ENCODE measurements around the gene SELE. TPM values are rescaled to one million over a fixed set of nuclear protein-coding genes. Genes with fewer than 3 reads are reported as not detected.
"Not testable (repeated sequence)": the region's sequence is repeated elsewhere in the genome, so short reads cannot be mapped to it uniquely, and the experiment has no call there.

Gene SELE
- total RNA-seq, 2 experiments from 2014 or later: not detected

DNA sequence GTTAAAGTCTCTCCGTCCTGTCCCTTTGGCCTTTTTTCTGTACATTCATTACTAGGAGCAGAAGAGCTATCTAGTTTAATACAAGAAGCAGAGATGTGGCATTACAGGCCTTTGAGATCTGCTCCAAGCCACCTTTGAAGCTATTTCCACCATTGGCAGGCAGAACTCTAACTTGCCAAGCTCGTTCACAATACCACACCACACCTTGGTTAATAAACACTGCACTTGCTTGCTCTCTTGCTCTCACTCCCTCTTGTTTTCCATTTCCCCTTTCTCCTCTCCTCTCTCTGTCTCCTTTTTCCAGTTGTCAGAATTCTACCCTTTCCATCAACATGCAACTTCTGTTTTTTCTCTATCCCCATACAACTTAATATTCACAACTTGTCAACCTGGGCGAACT lies 7.0 kb downstream of the SELE start:
- Mint-ChIP-seq H3K27me3 (peaks cover 5% of the 10 kb centered on the region), H3K4me3 (no peak overlapping the region), H3K27ac (no peak overlapping the region), H3K36me3 (ENCODE audit: low read depth) (no peaks in the 10 kb centered on the region), H3K4me1 (ENCODE audit: low read depth) (no peaks in the 10 kb centered on the region), H3K9me3 (no peaks in the 10 kb centered on the region)
- CTCF ChIA-PET: interaction anchor here (2.7 kb wide), 1 partner anchor 15 kb away, joined by 10 read pairs; no protein-coding TSS in a partner anchor
- DNase-seq (no peak), ATAC-seq (no peak)
- intact Hi-C loops (cut with micrococcal nuclease): no loop called here
- POLR2A ChIA-PET: no interaction called here
- TF ChIP-seq, protein P1, sequence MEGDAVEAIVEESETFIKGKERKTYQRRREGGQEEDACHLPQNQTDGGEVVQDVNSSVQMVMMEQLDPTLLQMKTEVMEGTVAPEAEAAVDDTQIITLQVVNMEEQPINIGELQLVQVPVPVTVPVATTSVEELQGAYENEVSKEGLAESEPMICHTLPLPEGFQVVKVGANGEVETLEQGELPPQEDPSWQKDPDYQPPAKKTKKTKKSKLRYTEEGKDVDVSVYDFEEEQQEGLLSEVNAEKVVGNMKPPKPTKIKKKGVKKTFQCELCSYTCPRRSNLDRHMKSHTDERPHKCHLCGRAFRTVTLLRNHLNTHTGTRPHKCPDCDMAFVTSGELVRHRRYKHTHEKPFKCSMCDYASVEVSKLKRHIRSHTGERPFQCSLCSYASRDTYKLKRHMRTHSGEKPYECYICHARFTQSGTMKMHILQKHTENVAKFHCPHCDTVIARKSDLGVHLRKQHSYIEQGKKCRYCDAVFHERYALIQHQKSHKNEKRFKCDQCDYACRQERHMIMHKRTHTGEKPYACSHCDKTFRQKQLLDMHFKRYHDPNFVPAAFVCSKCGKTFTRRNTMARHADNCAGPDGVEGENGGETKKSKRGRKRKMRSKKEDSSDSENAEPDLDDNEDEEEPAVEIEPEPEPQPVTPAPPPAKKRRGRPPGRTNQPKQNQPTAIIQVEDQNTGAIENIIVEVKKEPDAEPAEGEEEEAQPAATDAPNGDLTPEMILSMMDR (IDR thresholded peaks at IDR 0.05): no peak

GRCh38 chr1:169725930-169726329 lies 7.9 kb downstream of the SELE start:
- H3K27me3 Mint-ChIP-seq: peaks cover 3% of the 10 kb centered on the region
- ChIA-PET POLR2A (no interaction called here), CTCF (interaction anchor here (1.0 to 2.7 kb wide), 2 partner anchors 14 kb away, joined by 4 to 10 read pairs; no protein-coding TSS in a partner anchor)
- no peak overlapping the region for H3K4me3 Mint-ChIP-seq
- DNase-seq (no peak), ATAC-seq (no peak)
- intact Hi-C loops (cut with micrococcal nuclease): no loop called here
- H3K9me3 Mint-ChIP-seq: no peaks in the 10 kb centered on the region
- no peak overlapping the region for H3K27ac Mint-ChIP-seq
- no peaks in the 10 kb centered on the region for H3K36me3 Mint-ChIP-seq (ENCODE audit: low read depth)
- TF ChIP-seq, protein P1 (IDR thresholded peaks at IDR 0.05): no peak
- no peaks in the 10 kb centered on the region for H3K4me1 Mint-ChIP-seq (ENCODE audit: low read depth)

DNA sequence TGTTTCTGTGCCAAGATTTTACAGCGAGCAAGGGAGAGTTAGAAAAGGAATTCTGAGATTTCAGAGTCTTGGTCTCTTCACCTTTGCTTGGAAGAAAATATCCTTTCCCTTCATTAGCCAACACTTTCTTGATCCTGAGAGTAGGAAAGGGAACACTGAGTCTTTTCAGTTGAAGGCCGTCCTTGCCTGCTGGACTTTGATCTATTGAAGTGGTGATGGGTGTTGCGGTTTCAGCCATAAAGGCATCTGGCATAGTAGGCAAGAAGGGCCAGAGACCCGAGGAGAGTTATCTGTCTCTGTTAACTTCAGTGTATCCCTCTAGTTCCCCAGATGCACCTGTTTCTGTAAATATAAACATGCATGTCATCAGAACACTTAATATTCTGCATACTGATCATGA lies 9.7 kb downstream of the SELE start:
- intact Hi-C loops (cut with micrococcal nuclease): no loop called here
- no peak overlapping the region for H3K4me3 Mint-ChIP-seq
- H3K9me3 Mint-ChIP-seq: no peaks in the 10 kb centered on the region
- no peaks in the 10 kb centered on the region for H3K36me3 Mint-ChIP-seq (ENCODE audit: low read depth)
- no peak for DNase-seq
- CTCF ChIA-PET: no interaction called here
- ATAC-seq: no peak
- no peak overlapping the region for H3K27ac Mint-ChIP-seq
- no peaks in the 10 kb centered on the region for H3K4me1 Mint-ChIP-seq (ENCODE audit: low read depth)
- H3K27me3 Mint-ChIP-seq: peaks cover 3% of the 10 kb centered on the region
- POLR2A ChIA-PET: no interaction called here
- TF ChIP-seq, protein P1 (IDR thresholded peaks at IDR 0.05): no peak

DNA sequence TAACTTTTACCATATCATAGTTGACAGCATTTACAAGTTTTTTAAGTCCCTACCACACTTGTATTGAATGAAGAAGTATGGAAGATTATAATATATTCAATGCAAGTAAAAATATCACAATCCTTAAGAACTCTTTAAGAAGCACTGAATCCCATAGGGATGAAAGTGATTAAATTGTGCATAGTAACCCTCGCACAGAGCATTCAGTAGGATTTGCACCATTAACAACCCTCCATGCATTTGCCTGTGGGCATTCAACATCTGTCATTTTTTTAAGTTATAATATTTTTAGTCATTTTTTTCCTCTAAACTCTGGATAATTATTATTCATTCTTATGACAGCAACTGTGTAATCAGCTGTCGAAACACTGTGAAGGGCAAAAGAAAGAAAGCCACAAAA lies 10.1 kb downstream of the SELE start:
- TF ChIP-seq, protein P1 (IDR thresholded peaks at IDR 0.05): no peak
- no peak for ATAC-seq
- no peak overlapping the region for H3K27ac Mint-ChIP-seq
- DNase-seq: no peak
- H3K9me3 Mint-ChIP-seq: no peaks in the 10 kb centered on the region
- H3K36me3 Mint-ChIP-seq (ENCODE audit: low read depth): no peaks in the 10 kb centered on the region
- intact Hi-C loops (cut with micrococcal nuclease): no loop called here
- H3K27me3 Mint-ChIP-seq: peaks cover 5% of the 10 kb centered on the region
- ChIA-PET POLR2A (no interaction called here), CTCF (no interaction called here)
- no peaks in the 10 kb centered on the region for H3K4me1 Mint-ChIP-seq (ENCODE audit: low read depth)
- H3K4me3 Mint-ChIP-seq: no peak overlapping the region

GRCh38 chr1:169722779-169723178 lies 11.1 kb downstream of the SELE start:
- Mint-ChIP-seq H3K9me3 (no peaks in the 10 kb centered on the region), H3K27ac (no peak overlapping the region)
- ATAC-seq: no peak

GRCh38 chr1:169715100-169715499 lies 18.8 kb downstream of the SELE start:
- CTCF ChIA-PET: interaction anchor here (1.2 to 5.1 kb wide), 3 partner anchors 112 to 163 kb away, joined by 6 to 183 read pairs (median 21); partner anchors contain the start of gene F5
- DNase-seq; intact Hi-C loops (cut with micrococcal nuclease); H3K4me1 Mint-ChIP-seq (ENCODE audit: low read depth); H3K4me3 Mint-ChIP-seq; ATAC-seq; H3K27me3 Mint-ChIP-seq; H3K36me3 Mint-ChIP-seq (ENCODE audit: low read depth); POLR2A ChIA-PET; H3K27ac Mint-ChIP-seq: not testable (repeated sequence)
- peaks cover 15% of the 10 kb centered on the region for H3K9me3 Mint-ChIP-seq

More at GRCh38 chr1:169722779-169723178, 11.1 kb downstream of the SELE start:
- TF ChIP-seq, protein P1 (IDR thresholded peaks at IDR 0.05): no peak
- no peak for DNase-seq
- ChIA-PET CTCF (interaction anchor here (1.2 to 3.4 kb wide), 2 partner anchors 10 to 122 kb away, joined by 4 to 19 read pairs; no protein-coding TSS in a partner anchor), POLR2A (no interaction called here)
- peaks cover 6% of the 10 kb centered on the region for H3K27me3 Mint-ChIP-seq
- no peak overlapping the region for H3K4me3 Mint-ChIP-seq
- H3K36me3 Mint-ChIP-seq (ENCODE audit: low read depth): no peaks in the 10 kb centered on the region
- intact Hi-C loops (cut with micrococcal nuclease): no loop called here
- no peaks in the 10 kb centered on the region for H3K4me1 Mint-ChIP-seq (ENCODE audit: low read depth)

DNA sequence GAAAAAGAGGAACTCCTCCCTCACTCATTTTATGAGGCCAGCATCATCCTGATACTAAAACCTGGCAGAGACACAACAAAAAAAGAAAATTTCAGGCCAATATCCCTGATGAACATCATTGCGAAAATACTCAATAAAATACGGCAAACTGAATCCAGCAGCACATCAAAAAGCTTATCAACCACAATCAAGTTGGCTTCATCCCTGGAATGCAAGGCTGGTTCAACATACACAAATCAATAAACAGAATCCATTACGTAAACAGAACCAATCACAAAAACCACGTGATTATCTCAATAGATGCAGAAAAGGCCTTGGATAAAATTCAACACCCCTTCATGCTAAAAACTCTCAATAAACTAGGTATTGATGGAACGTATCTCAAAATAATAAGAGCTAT lies 20.8 kb downstream of the SELE start:
- Mint-ChIP-seq H3K36me3 (ENCODE audit: low read depth) (peaks cover 15% of the 10 kb centered on the region), H3K9me3 (peaks cover 15% of the 10 kb centered on the region), H3K4me1 (ENCODE audit: low read depth) (peaks cover 11% of the 10 kb centered on the region)
- DNase-seq, H3K27me3 Mint-ChIP-seq, H3K4me3 Mint-ChIP-seq, H3K27ac Mint-ChIP-seq, ATAC-seq: not testable (repeated sequence)
- intact Hi-C loops (cut with micrococcal nuclease): loop anchor here (5.0 kb wide), 3 partner anchors 126 to 226 kb away; partner anchors contain the start of genes F5 and SLC19A2
- ChIA-PET CTCF (interaction anchor here (0.8 to 5.1 kb wide), 25 partner anchors 9 to 323 kb away, joined by 3 to 183 read pairs (median 8); partner anchors contain the start of genes F5 and METTL18), POLR2A (interaction anchor here (1.2 kb wide), 1 partner anchor 14 kb away, joined by 3 read pairs; no protein-coding TSS in a partner anchor)
